ENCODE measurements around the gene LINGO1. TPM values are rescaled to one million over a fixed set of nuclear protein-coding genes. Genes with fewer than 3 reads are reported as not detected.

The LINGO1 gene
- total RNA-seq, 2 experiments from 2014 or later, result not detected

DNA sequence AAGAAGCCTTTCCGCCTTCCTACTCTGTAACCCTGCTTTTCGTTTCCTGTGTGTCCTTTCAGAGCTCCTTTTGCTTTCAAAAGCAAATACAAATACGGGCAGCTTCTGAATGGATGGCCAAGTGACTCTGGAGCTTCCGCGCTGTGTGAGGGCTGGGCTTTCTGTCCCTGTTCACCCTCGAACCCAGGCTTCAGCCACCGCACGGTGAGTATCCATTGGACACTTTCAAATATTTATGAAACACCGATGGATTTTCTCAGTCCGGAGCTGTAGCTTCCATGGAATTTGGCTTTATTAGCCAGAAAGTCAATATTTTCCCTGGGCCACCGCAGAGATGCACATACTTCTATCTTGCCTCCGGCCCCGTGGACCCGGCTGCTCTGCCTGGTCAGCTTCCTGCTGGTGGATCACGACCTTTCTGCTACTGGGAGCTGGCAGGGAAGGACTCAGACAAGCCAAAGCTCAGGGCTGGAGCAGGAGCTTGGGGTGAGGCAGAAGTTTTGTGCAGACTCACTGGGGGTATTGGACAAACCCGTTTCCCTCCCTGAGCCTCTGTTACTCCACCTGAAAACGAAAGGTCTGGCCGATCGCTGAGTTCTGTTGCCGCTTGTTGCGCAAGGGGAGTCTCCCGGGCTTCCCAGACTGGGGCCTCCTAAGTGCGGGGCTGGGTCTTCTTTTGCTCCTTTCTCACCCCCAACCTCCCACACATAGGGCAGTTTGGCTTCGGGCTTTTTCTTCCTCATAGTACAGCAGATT is 63.6 kb downstream of the LINGO1 start:
- no TSS peak for BruUV-seq (replicated peaks)
- Histone ChIP-seq H3K27ac (ENCODE audit: low read depth, low read length, poor library complexity, severe bottlenecking) (no peak overlapping the region), H3K36me3 (ENCODE audit: insufficient read depth, low read length) (no peaks in the 10 kb centered on the region), H3K9me3 (ENCODE audit: low read length) (no peaks in the 10 kb centered on the region), H2AFZ (ENCODE audit: low read length) (no peak overlapping the region), H3K4me1 (ENCODE audit: insufficient read depth, low read length, poor library complexity, severe bottlenecking) (no peaks in the 10 kb centered on the region), H3K4me2 (ENCODE audit: low read length) (no peak overlapping the region), H4K20me1 (ENCODE audit: insufficient read depth, low read length) (no peaks in the 10 kb centered on the region), H3K9me2 (ENCODE audit: insufficient read depth, low read length) (no peaks in the 10 kb centered on the region), H3K79me2 (ENCODE audit: insufficient read depth, low read depth, low read length) (no peaks in the 10 kb centered on the region), H3K4me3 (ENCODE audit: low read depth, low read length, poor library complexity, severe bottlenecking) (no peak overlapping the region)
- POLR2A ChIA-PET, result no interaction called here
- no peak for DNase-seq (ENCODE audit: low spot score)
- intact Hi-C loops (cut with micrococcal nuclease; ENCODE audit: unreplicated experiment), result no loop called here
- no peak for TF ChIP-seq EZH2phosphoT487 (IDR thresholded peaks at IDR 0.05; ENCODE audit: borderline replicate concordance, low read depth, low read length)
- TF ChIP-seq, protein P1, sequence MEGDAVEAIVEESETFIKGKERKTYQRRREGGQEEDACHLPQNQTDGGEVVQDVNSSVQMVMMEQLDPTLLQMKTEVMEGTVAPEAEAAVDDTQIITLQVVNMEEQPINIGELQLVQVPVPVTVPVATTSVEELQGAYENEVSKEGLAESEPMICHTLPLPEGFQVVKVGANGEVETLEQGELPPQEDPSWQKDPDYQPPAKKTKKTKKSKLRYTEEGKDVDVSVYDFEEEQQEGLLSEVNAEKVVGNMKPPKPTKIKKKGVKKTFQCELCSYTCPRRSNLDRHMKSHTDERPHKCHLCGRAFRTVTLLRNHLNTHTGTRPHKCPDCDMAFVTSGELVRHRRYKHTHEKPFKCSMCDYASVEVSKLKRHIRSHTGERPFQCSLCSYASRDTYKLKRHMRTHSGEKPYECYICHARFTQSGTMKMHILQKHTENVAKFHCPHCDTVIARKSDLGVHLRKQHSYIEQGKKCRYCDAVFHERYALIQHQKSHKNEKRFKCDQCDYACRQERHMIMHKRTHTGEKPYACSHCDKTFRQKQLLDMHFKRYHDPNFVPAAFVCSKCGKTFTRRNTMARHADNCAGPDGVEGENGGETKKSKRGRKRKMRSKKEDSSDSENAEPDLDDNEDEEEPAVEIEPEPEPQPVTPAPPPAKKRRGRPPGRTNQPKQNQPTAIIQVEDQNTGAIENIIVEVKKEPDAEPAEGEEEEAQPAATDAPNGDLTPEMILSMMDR (conservative IDR thresholded peaks at IDR 0.05; ENCODE audit: low read length), result no peak
- CTCF ChIA-PET (ENCODE audit: unreplicated experiment), result interaction anchor here (1.0 kb wide), 1 partner anchor 25 kb away, joined by 4 read pairs; no protein-coding TSS in a partner anchor

DNA sequence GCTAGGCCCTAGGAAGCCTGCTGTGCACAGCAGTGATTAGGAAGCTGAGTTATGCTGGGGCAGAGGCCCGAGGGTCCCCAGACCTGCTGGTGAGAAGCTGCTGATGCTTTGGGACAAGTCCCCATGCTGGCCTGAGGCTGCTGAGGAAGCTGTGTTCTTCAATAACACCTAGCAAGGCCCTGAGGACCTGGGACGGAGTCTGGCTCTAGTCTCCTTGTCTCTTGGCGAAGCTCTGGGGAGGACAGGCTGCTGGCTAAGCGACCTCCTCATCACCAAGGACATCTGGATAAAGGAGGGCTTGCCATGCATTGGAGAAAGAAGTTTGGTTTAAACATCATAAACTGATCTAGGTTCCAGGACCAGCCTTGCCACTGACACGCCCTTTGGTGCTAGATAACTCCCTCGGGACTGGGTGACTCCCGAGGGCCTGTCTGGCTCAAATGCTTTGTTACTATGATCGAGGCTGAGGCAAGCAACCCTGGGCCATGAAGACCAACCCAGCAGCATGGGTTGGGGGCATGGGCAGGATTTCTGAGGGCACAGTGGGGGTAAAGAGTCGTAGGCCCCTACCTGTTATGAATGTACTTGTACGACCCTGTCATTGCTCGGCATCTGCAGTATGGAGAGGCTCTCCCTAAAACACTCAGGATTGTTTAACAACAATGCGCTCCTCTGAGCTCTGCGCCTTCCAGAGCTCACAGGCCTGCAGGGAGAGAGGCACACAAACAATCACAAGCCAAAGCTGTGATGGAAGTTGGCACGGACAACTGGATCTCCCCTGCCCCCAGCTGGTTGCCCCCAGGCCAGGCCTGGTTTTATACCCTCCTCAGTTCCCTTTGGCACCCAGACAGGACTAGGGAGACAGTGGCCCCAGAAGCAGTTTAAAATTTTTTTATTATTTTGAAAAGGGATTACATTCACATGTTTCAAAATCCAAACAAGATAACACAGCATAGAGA is 64.4 kb downstream of the LINGO1 start:
- BruUV-seq (replicated peaks), result no TSS peak
- no peaks in the 10 kb centered on the region for H3K9me3 ChIP-seq (ENCODE audit: low read length)
- no peak overlapping the region for H3K27ac ChIP-seq (ENCODE audit: low read depth, low read length, poor library complexity, severe bottlenecking)
- no peak overlapping the region for H3K4me3 ChIP-seq (ENCODE audit: low read depth, low read length, poor library complexity, severe bottlenecking)
- H4K20me1 ChIP-seq (ENCODE audit: insufficient read depth, low read length), result no peaks in the 10 kb centered on the region
- intact Hi-C loops (cut with micrococcal nuclease; ENCODE audit: unreplicated experiment), result no loop called here
- H3K4me1 ChIP-seq (ENCODE audit: insufficient read depth, low read length, poor library complexity, severe bottlenecking), result no peaks in the 10 kb centered on the region
- no peaks in the 10 kb centered on the region for H3K9me2 ChIP-seq (ENCODE audit: insufficient read depth, low read length)
- no peak overlapping the region for H3K4me2 ChIP-seq (ENCODE audit: low read length)
- CTCF ChIA-PET (ENCODE audit: unreplicated experiment), result no interaction called here
- H2AFZ ChIP-seq (ENCODE audit: low read length), result no peak overlapping the region
- TF ChIP-seq, protein P1 (conservative IDR thresholded peaks at IDR 0.05; ENCODE audit: low read length), result no peak
- TF ChIP-seq EZH2phosphoT487 (IDR thresholded peaks at IDR 0.05; ENCODE audit: borderline replicate concordance, low read depth, low read length), result no peak
- no peaks in the 10 kb centered on the region for H3K36me3 ChIP-seq (ENCODE audit: insufficient read depth, low read length)
- DNase-seq (ENCODE audit: low spot score), result no peak
- H3K79me2 ChIP-seq (ENCODE audit: insufficient read depth, low read depth, low read length), result no peaks in the 10 kb centered on the region
- POLR2A ChIA-PET, result no interaction called here
